ENCODE data around the gene PKMYT1. TPM values are rescaled to one million over a fixed set of nuclear protein-coding genes. Genes with fewer than 3 reads are reported as not detected.
A peak's percentile ranks its signal among the peaks of the same experiment; 100 is the strongest.

Gene PKMYT1
- total RNA-seq, 2 donors from 2014 or later: 88.5 to 101 TPM

- peaks cover 17% of the 10 kb centered on the region for H3K36me3 Mint-ChIP-seq (ENCODE audit: low read depth)
- no peak overlapping the region for H3K4me3 ChIP-seq (ENCODE audit: low read length)
- WGBS, 2 experiments (ENCODE audit: insufficient coverage in 1 of 2, insufficient read length in 1 of 2): 76 to 94% methylated on average over 17 to 42 of the region's 42 CpGs
These were observed 55.1 kb downstream of the PKMYT1 start for GRCh38 chr16:2924901-2925755.

GRCh38 chr16:2923481-2923880, 56.8 kb downstream of the PKMYT1 start:
- 94 to 97% methylated on average over 13 of the region's 14 CpGs for WGBS, 2 experiments (ENCODE audit: insufficient coverage in 1 of 2, insufficient read length in 1 of 2)
- TF ChIP-seq CTCF (conservative IDR thresholded peaks at IDR 0.05): no peak
- peaks cover 12% of the 10 kb centered on the region for H3K9me3 Mint-ChIP-seq
- no peak overlapping the region for H3K4me3 Mint-ChIP-seq
- H3K36me3 Mint-ChIP-seq (ENCODE audit: low read depth): peaks cover 29% of the 10 kb centered on the region
- Histone ChIP-seq H3K9me3 (ENCODE audit: control insufficient read depth, low read length) (peaks cover 9% of the 10 kb centered on the region), H3K4me1 (ENCODE audit: control insufficient read depth, insufficient read depth, low read length) (no peaks in the 10 kb centered on the region), H3K4me3 (ENCODE audit: low read length) (no peak overlapping the region), H3K27me3 (ENCODE audit: control insufficient read depth, insufficient read depth, low read length, poor library complexity, severe bottlenecking) (no peaks in the 10 kb centered on the region), H3K36me3 (ENCODE audit: control insufficient read depth, insufficient read depth, low read length) (peaks cover 18% of the 10 kb centered on the region), H3K27ac (ENCODE audit: low read depth, low read length) (no peak overlapping the region), H3K9ac (ENCODE audit: extremely low read depth, low read length, poor library complexity, severe bottlenecking) (no peak overlapping the region)
- DNase-seq: no peak
- H3K4me1 Mint-ChIP-seq: peaks cover 14% of the 10 kb centered on the region
- no peak overlapping the region for H3K27ac Mint-ChIP-seq
- no peaks in the 10 kb centered on the region for H3K27me3 Mint-ChIP-seq (ENCODE audit: insufficient read depth)

More at GRCh38 chr16:2924901-2925755, 55.1 kb downstream of the PKMYT1 start:
- Mint-ChIP-seq H3K4me3 (peak overlapping the region; percentile 46), H3K27ac (no peak overlapping the region), H3K4me1 (peaks cover 19% of the 10 kb centered on the region), H3K9me3 (peaks cover 12% of the 10 kb centered on the region), H3K27me3 (ENCODE audit: insufficient read depth) (no peaks in the 10 kb centered on the region)
- Histone ChIP-seq H3K9me3 (ENCODE audit: control insufficient read depth, low read length) (peaks cover 9% of the 10 kb centered on the region), H3K27ac (ENCODE audit: low read depth, low read length) (no peak overlapping the region), H3K36me3 (ENCODE audit: control insufficient read depth, insufficient read depth, low read length) (peaks cover 11% of the 10 kb centered on the region), H3K4me1 (ENCODE audit: control insufficient read depth, insufficient read depth, low read length) (peaks cover 6% of the 10 kb centered on the region), H3K27me3 (ENCODE audit: control insufficient read depth, insufficient read depth, low read length, poor library complexity, severe bottlenecking) (no peaks in the 10 kb centered on the region), H3K9ac (ENCODE audit: extremely low read depth, low read length, poor library complexity, severe bottlenecking) (no peak overlapping the region)
- no peak for TF ChIP-seq CTCF (conservative IDR thresholded peaks at IDR 0.05)
- peak; percentile 88 for DNase-seq

Other genes with a start within 250 kb of the PKMYT1 start
- 100 to 1,000 TPM; 843 to 876 TPM for gene SRRM2, start 227.8 kb downstream of the PKMYT1 start, total RNA-seq
- gene ELOB, start 203.2 kb downstream of the PKMYT1 start, total RNA-seq: 100 to 1,000 TPM; 264 to 272 TPM
- under 1 TPM in 1 of 2 donors, not detected in 1; 0.35 TPM for gene PRSS33, start 192.9 kb downstream of the PKMYT1 start, total RNA-seq
- gene PRSS41, start 182.0 kb downstream of the PKMYT1 start, total RNA-seq: not detected
- not detected for gene PRSS21, start 163.2 kb downstream of the PKMYT1 start, total RNA-seq
- gene ZG16B, start 150.1 kb downstream of the PKMYT1 start, total RNA-seq: not detected
- gene PRSS22, start 122.3 kb downstream of the PKMYT1 start, total RNA-seq: 1 to 10 TPM; 5.0 to 6.2 TPM
- 10 to 100 TPM; 30.9 to 35.5 TPM for gene FLYWCH2, start 97.2 kb downstream of the PKMYT1 start, total RNA-seq
- gene FLYWCH1, start 68.5 kb downstream of the PKMYT1 start, total RNA-seq: 10 to 100 TPM; 20.5 to 33.6 TPM
- gene KREMEN2, start 16.2 kb downstream of the PKMYT1 start, total RNA-seq: 1 to 10 TPM; 5.0 to 8.4 TPM
- gene PAQR4, start 11.1 kb downstream of the PKMYT1 start, total RNA-seq: 10 to 100 TPM; 30.5 to 32.0 TPM
- gene CLDN9, start 32.5 kb upstream of the PKMYT1 start, total RNA-seq: under 1 TPM in 1 of 2 donors, not detected in 1; 0.18 TPM
- 100 to 1,000 TPM; 404 to 572 TPM for gene CLDN6, start 37.7 kb upstream of the PKMYT1 start, total RNA-seq
- 10 to 100 TPM; 37.8 to 43.5 TPM for gene TNFRSF12A, start 39.9 kb upstream of the PKMYT1 start, total RNA-seq
- 10 to 100 TPM; 49.8 to 59.1 TPM for gene HCFC1R1, start 43.5 kb upstream of the PKMYT1 start, total RNA-seq
- 10 to 100 TPM; 45.8 to 52.4 TPM for gene THOC6, start 43.6 kb upstream of the PKMYT1 start, total RNA-seq
- 1 to 10 TPM; 4.7 to 8.2 TPM for gene BICDL2, start 56.5 kb upstream of the PKMYT1 start, total RNA-seq
- 1 to 10 TPM; 4.5 to 6.1 TPM for gene MMP25, start 66.1 kb upstream of the PKMYT1 start, total RNA-seq
- 1 to 10 TPM; 2.0 to 4.0 TPM for gene IL32, start 85.2 kb upstream of the PKMYT1 start, total RNA-seq
- gene ZSCAN10, start 118.8 kb upstream of the PKMYT1 start, total RNA-seq: 10 to 100 TPM; 36.6 to 70.0 TPM
- 10 to 100 TPM; 15.4 to 18.3 TPM for gene ZNF205, start 132.1 kb upstream of the PKMYT1 start, total RNA-seq
- gene ZNF213, start 154.6 kb upstream of the PKMYT1 start, total RNA-seq: 1 to 10 TPM; 5.1 to 6.3 TPM
- under 1 TPM in 1 of 2 donors, not detected in 1; 0.29 TPM for gene OR1F1, start 207.8 kb upstream of the PKMYT1 start, total RNA-seq